IMR-90 (cell line): ENCODE data around the gene GYG2. TPM values are rescaled to one million over a fixed set of nuclear protein-coding genes. Genes with fewer than 3 reads are reported as not detected.

Experiments
- ATAC-seq: fragments of 200-7000 bp; cut with Tn5 transposase; 2 replicates; pipeline ENCODE4 v1.9.1; 2020; ENCODE audit warnings: low read depth, mild to moderate bottlenecking, moderate library complexity
- BruUV-seq: library from RNA; stranded (reverse); fragments of 400-500 nt; replicated peaks from 2 replicates; lab custom pipeline; 2021; lab: Mats Ljungman, UMichigan
- CTCF ChIA-PET: fragments of 300-600 bp; formaldehyde crosslinking; extraction: SDS; loops from one replicate; lab custom pipeline; 2021; ENCODE audit warnings: antibody characterized with exemption; lab: Yijun Ruan, JAX
- POLR2A ChIA-PET: fragments of 300-600 bp; sonication (Branson Sonifier 250); formaldehyde crosslinking; loops from one replicate; lab custom pipeline; 2022; ENCODE audit warnings: antibody characterized with exemption; ENCODE audit not compliant: unreplicated experiment; lab: Charles Lee
- DNase-seq: peaks from one replicate; pipeline ENCODE4 v3.0.0; 2013
- H2AFZ ChIP-seq: replicated peaks from 2 replicates; pipeline ENCODE3; 2013; ENCODE audit warnings: low read length, mild to moderate bottlenecking; ENCODE audit not compliant: poor library complexity
- H2AK5ac ChIP-seq: 2 replicates; pipeline ENCODE4 v1.6.1; 2013; ENCODE audit warnings: low read depth, low read length, inconsistent platforms
- H2AK9ac ChIP-seq: replicated peaks from 2 replicates; pipeline ENCODE3; 2013; ENCODE audit warnings: mild to moderate bottlenecking, low read depth, low read length, moderate library complexity; ENCODE audit not compliant: poor library complexity
- H2BK120ac ChIP-seq: 2 replicates; pipeline ENCODE4 v1.6.1; 2013; ENCODE audit warnings: low read depth, low read length, inconsistent platforms
- H2BK15ac ChIP-seq: 3 replicates; pipeline ENCODE4 v1.6.1; 2013; ENCODE audit warnings: low read depth, low read length, inconsistent platforms
- H2BK20ac ChIP-seq: 2 replicates; pipeline ENCODE4 v1.6.1; 2013; ENCODE audit warnings: low read depth, mild to moderate bottlenecking, inconsistent platforms, low read length, moderate library complexity
- H2BK5ac ChIP-seq: 2 replicates; pipeline ENCODE4 v1.6.1; 2013; ENCODE audit warnings: mild to moderate bottlenecking, low read depth, low read length, inconsistent platforms; ENCODE audit not compliant: poor library complexity, severe bottlenecking
- H3K14ac ChIP-seq: replicated peaks from 2 replicates; pipeline ENCODE4 v1.6.1; 2013; ENCODE audit warnings: low read depth, low read length, inconsistent platforms
- H3K18ac ChIP-seq: 2 replicates; pipeline ENCODE4 v1.6.1; 2013; ENCODE audit warnings: low read depth, low read length, control low read depth
- H3K23ac ChIP-seq: 2 replicates; pipeline ENCODE4 v1.6.1; 2013; ENCODE audit warnings: low read depth, low read length, inconsistent platforms
- H3K27ac ChIP-seq: 2 replicates; pipeline ENCODE4 v1.5.1; 2013; ENCODE audit warnings: mild to moderate bottlenecking, control low read depth, low read length; ENCODE audit not compliant: insufficient read depth
- H3K27me3 ChIP-seq: 2 replicates; pipeline ENCODE4 v1.6.1; 2013; ENCODE audit warnings: low read length; ENCODE audit not compliant: control insufficient read depth, insufficient read depth
- H3K36me3 ChIP-seq: 2 replicates; pipeline ENCODE4 v1.6.1; 2013; ENCODE audit warnings: low read length, mixed read lengths; ENCODE audit not compliant: control insufficient read depth, insufficient read depth
- H3K4ac ChIP-seq: 2 replicates; pipeline ENCODE4 v1.6.1; 2013; ENCODE audit warnings: low read depth, low read length, inconsistent platforms
- H3K4me1 ChIP-seq: 2 replicates; pipeline ENCODE4 v1.6.1; 2013; ENCODE audit warnings: low read length, mixed read lengths; ENCODE audit not compliant: control insufficient read depth, insufficient read depth
- H3K4me2 ChIP-seq: 2 replicates; pipeline ENCODE4 v1.6.1; 2013; ENCODE audit warnings: low read depth, mild to moderate bottlenecking, control low read depth, low read length, moderate library complexity
- H3K4me3 ChIP-seq: 2 replicates; pipeline ENCODE4 v1.5.1; 2013; ENCODE audit warnings: low read depth, mild to moderate bottlenecking, control low read depth, low read length, moderate library complexity; ENCODE audit not compliant: insufficient read depth
- H3K56ac ChIP-seq: 2 replicates; pipeline ENCODE4 v1.6.1; 2013; ENCODE audit warnings: low read length, inconsistent platforms; ENCODE audit not compliant: insufficient read depth; ENCODE audit errors: extremely low read depth
- H3K79me1 ChIP-seq, 2 experiments: 2 replicates each; pipeline ENCODE4 v1.6.1; 2013; ENCODE audit warnings: low read length in 2 of 2, inconsistent platforms in 1 of 2, low read depth in 1 of 2
- H3K9ac ChIP-seq: 2 replicates; pipeline ENCODE4 v1.6.1; 2013; ENCODE audit warnings: low read depth, low read length, control low read depth
- H3K9me1 ChIP-seq: 2 replicates; pipeline ENCODE4 v1.6.1; 2013; ENCODE audit warnings: low read length, inconsistent platforms; ENCODE audit not compliant: insufficient read depth
- H3K9me3 ChIP-seq: 2 replicates; pipeline ENCODE4 v1.6.1; 2013; ENCODE audit warnings: low read length; ENCODE audit not compliant: control insufficient read depth, insufficient read depth
- H4K20me1 ChIP-seq: 2 replicates; pipeline ENCODE4 v1.6.1; 2013; ENCODE audit warnings: low read length, inconsistent platforms; ENCODE audit not compliant: insufficient read depth
- H4K5ac ChIP-seq: 2 replicates; pipeline ENCODE4 v1.6.1; 2013; ENCODE audit warnings: mild to moderate bottlenecking, low read depth, low read length, control low read depth
- H4K8ac ChIP-seq, 2 experiments: 2 replicates each; pipeline ENCODE4 v1.6.1; 2013; ENCODE audit warnings: low read depth in 2 of 2, low read length in 2 of 2, control low read depth in 1 of 2, inconsistent platforms in 1 of 2
- H4K91ac ChIP-seq: 2 replicates; pipeline ENCODE4 v1.6.1; 2013; ENCODE audit warnings: low read depth, low read length, inconsistent platforms; ENCODE audit not compliant: insufficient read depth
- BHLHE40 ChIP-seq: fragments of 150-350 bp; IDR thresholded peaks from 2 replicates; pipeline ENCODE4 v1.6.1; 2016; ENCODE audit warnings: mild to moderate bottlenecking, low read depth, low read length
- CEBPB ChIP-seq: IDR thresholded peaks from 2 replicates; pipeline ENCODE4 v1.6.1; 2012; ENCODE audit warnings: low read depth, low read length, improper control_type of control experiment
- CHD1 ChIP-seq: IDR thresholded peaks from 2 replicates; pipeline ENCODE4 v1.6.1; 2012; ENCODE audit warnings: low read depth, low read length, improper control_type of control experiment
- FOS ChIP-seq: fragments of 150-350 bp; IDR thresholded peaks from 2 replicates; pipeline ENCODE4 v1.6.1; 2016; ENCODE audit warnings: low read depth, low read length
- MAFK ChIP-seq: IDR thresholded peaks from 2 replicates; pipeline ENCODE4 v1.6.1; 2012; ENCODE audit warnings: low read depth, low read length, improper control_type of control experiment
- MAZ ChIP-seq: IDR thresholded peaks from 2 replicates; pipeline ENCODE4 v1.6.1; 2012; ENCODE audit warnings: low read depth, mild to moderate bottlenecking, low read length, improper control_type of control experiment, moderate library complexity, borderline replicate concordance
- MXI1 ChIP-seq: IDR thresholded peaks from 2 replicates; pipeline ENCODE4 v1.6.1; 2012; ENCODE audit warnings: low read depth, mild to moderate bottlenecking, low read length, moderate library complexity, borderline replicate concordance
- NFE2L2 ChIP-seq: fragments of 150-350 bp; IDR thresholded peaks from 2 replicates; pipeline ENCODE4 v1.6.1; 2016; ENCODE audit warnings: low read depth, mild to moderate bottlenecking, low read length
- POLR2A ChIP-seq: IDR thresholded peaks from 2 replicates; pipeline ENCODE4 v1.6.1; 2012; ENCODE audit warnings: mild to moderate bottlenecking, low read depth, low read length
- RAD21 ChIP-seq: IDR thresholded peaks from 2 replicates; pipeline ENCODE4 v1.6.1; 2012; ENCODE audit warnings: low read length, improper control_type of control experiment
- RCOR1 ChIP-seq: IDR thresholded peaks from 2 replicates; pipeline ENCODE4 v1.6.1; 2012; ENCODE audit warnings: mild to moderate bottlenecking, low read length, improper control_type of control experiment; ENCODE audit not compliant: insufficient replicate concordance
- RFX5 ChIP-seq: IDR thresholded peaks from 2 replicates; pipeline ENCODE4 v1.8.0; 2012; ENCODE audit warnings: low read depth, mild to moderate bottlenecking, low read length, moderate library complexity
- SMC3 ChIP-seq: fragments of 150-350 bp; IDR thresholded peaks from 2 replicates; pipeline ENCODE4 v1.6.1; 2016; ENCODE audit warnings: low read depth, mild to moderate bottlenecking, antibody characterized with exemption, low read length, moderate library complexity
- WGBS, 2 experiments: methylation state at CpG; one replicate each; pipeline versions ENCODE4 v1.1.5 to v1.1.7; 2013; ENCODE audit warnings: missing lambda C conversion rate in 2 of 2; ENCODE audit not compliant: insufficient read length in 1 of 2; ENCODE audit errors: extremely low coverage in 2 of 2; 5-methylcytosine and 5-hydroxymethylcytosine counted together
- dilution Hi-C: fragments of 300-500 bp; cut with HindIII; formaldehyde crosslinking; loops from one replicate; pipeline ENCODE4 v1.14.3; 2018; ENCODE audit warnings: low sequenced_read_pairs; ENCODE audit not compliant: unreplicated experiment
- in situ Hi-C: fragments of 300-500 bp; cut with MboI; formaldehyde crosslinking; loops from 3 replicates; pipeline ENCODE4 v1.14.3; 2019; ENCODE audit warnings: low sequenced_read_pairs, inconsistent platforms, mixed read lengths
- intact Hi-C: fragments of 100-400 bp; cut with micrococcal nuclease; formaldehyde crosslinking; loops from 2 replicates; pipeline ENCODE4 v1.10.0; 2022
- polyA plus RNA-seq, 3 experiments: library from polyadenylated mRNA; depleted of rRNA; stranded (reverse); fragments of >200 nt; gene quantifications; 2 replicates each; pipeline ENCODE4 v1.2.3, GENCODE V29; 2012; ENCODE audit warnings: low replicate concordance in 1 of 3
- total RNA-seq: library from RNA; depleted of rRNA; stranded (reverse); fragments of >200 nt; gene quantifications from 2 replicates; pipeline ENCODE4 v1.2.3, GENCODE V29; 2012
- TF ChIP-seq, protein P1 (sequence below): fragments of 150-350 bp; IDR thresholded peaks from 2 replicates; pipeline ENCODE4 v1.6.1; 2016; ENCODE audit warnings: low read depth, mild to moderate bottlenecking, low read length, moderate library complexity, borderline replicate concordance
- TF ChIP-seq, protein P2 (sequence below): fragments of 150-350 bp; IDR thresholded peaks from 2 replicates; pipeline ENCODE4 v1.6.1; 2017; ENCODE audit warnings: mild to moderate bottlenecking, antibody characterized with exemption, low read length, low read depth
- TF ChIP-seq, protein P3 (sequence below): conservative IDR thresholded peaks from 2 replicates; pipeline ENCODE4 v1.5.1; 2012; ENCODE audit warnings: mild to moderate bottlenecking, low read depth, low read length, improper control_type of control experiment

The GYG2 gene
- total and polyA plus RNA-seq, 2 of the 4 experiments (the other 2 are of a cell fraction): 9.6 to 13.1 TPM

DNA sequence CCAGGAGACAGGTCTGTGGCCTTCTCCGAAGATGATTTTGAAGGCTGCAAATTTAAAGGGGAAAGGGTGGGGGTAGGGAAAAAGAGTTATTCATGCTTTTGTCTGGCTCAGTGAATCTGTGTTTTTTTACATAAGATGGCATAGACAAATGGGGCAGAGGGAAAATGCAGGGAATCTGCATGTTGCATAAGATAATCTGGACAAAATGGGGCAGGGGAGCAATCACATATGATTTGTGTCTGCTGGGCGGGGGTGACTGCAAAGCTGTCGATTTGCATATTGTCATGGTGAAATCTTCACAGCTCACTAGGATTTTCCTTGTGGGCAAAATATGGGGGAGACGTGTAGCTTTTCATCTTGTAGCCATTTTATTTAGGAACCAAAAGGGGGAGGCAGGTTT is 29.4 kb upstream of the GYG2 start:
- H3K18ac ChIP-seq: no peak overlapping the region
- no peak overlapping the region for H3K23ac ChIP-seq
- no peak overlapping the region for H3K14ac ChIP-seq
- no peak overlapping the region for H2BK5ac ChIP-seq
- no TSS peak for BruUV-seq
- no peak overlapping the region for H4K91ac ChIP-seq
- no peak overlapping the region for H2BK20ac ChIP-seq
- dilution Hi-C loops (no loop called here), in situ Hi-C loops (no loop called here), intact Hi-C loops (no loop called here)
- no peak overlapping the region for H3K4me3 ChIP-seq
- POLR2A ChIA-PET: no interaction called here
- no peak overlapping the region for H3K9ac ChIP-seq
- H4K8ac ChIP-seq: no peak overlapping the region
- H2BK120ac ChIP-seq: no peak overlapping the region
- H3K9me1 ChIP-seq: no peaks in the 10 kb centered on the region
- no peak overlapping the region for H4K5ac ChIP-seq
- H3K4me1 ChIP-seq: no peaks in the 10 kb centered on the region
- CTCF ChIA-PET: no interaction called here
- no peaks in the 10 kb centered on the region for H4K20me1 ChIP-seq
- no peaks in the 10 kb centered on the region for H3K9me3 ChIP-seq
- no peak overlapping the region for H2BK15ac ChIP-seq
- no peak overlapping the region for H3K27ac ChIP-seq
- no CpG with 5 or more reads among the region's 4 CpGs for WGBS, 2 experiments
- H3K79me1 ChIP-seq: no peaks in the 10 kb centered on the region
- no peak overlapping the region for H3K4me2 ChIP-seq
- no peak overlapping the region for H2AK9ac ChIP-seq
- H3K56ac ChIP-seq: no peak overlapping the region
- H3K27me3 ChIP-seq: no peaks in the 10 kb centered on the region
- no peak for TF ChIP-seq CHD1
- TF ChIP-seq, protein P1, sequence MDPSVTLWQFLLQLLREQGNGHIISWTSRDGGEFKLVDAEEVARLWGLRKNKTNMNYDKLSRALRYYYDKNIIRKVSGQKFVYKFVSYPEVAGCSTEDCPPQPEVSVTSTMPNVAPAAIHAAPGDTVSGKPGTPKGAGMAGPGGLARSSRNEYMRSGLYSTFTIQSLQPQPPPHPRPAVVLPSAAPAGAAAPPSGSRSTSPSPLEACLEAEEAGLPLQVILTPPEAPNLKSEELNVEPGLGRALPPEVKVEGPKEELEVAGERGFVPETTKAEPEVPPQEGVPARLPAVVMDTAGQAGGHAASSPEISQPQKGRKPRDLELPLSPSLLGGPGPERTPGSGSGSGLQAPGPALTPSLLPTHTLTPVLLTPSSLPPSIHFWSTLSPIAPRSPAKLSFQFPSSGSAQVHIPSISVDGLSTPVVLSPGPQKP: no peak
- TF ChIP-seq MAFK: no peak
- TF ChIP-seq POLR2A: no peak
- no peak for TF ChIP-seq BHLHE40
- TF ChIP-seq RAD21: no peak
- TF ChIP-seq FOS: no peak
- TF ChIP-seq MAZ: no peak
- TF ChIP-seq SMC3: no peak
- TF ChIP-seq NFE2L2: no peak
- TF ChIP-seq MXI1: no peak
- TF ChIP-seq, protein P2, sequence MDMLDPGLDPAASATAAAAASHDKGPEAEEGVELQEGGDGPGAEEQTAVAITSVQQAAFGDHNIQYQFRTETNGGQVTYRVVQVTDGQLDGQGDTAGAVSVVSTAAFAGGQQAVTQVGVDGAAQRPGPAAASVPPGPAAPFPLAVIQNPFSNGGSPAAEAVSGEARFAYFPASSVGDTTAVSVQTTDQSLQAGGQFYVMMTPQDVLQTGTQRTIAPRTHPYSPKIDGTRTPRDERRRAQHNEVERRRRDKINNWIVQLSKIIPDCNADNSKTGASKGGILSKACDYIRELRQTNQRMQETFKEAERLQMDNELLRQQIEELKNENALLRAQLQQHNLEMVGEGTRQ: no peak
- TF ChIP-seq CEBPB: no peak
- TF ChIP-seq, protein P3, sequence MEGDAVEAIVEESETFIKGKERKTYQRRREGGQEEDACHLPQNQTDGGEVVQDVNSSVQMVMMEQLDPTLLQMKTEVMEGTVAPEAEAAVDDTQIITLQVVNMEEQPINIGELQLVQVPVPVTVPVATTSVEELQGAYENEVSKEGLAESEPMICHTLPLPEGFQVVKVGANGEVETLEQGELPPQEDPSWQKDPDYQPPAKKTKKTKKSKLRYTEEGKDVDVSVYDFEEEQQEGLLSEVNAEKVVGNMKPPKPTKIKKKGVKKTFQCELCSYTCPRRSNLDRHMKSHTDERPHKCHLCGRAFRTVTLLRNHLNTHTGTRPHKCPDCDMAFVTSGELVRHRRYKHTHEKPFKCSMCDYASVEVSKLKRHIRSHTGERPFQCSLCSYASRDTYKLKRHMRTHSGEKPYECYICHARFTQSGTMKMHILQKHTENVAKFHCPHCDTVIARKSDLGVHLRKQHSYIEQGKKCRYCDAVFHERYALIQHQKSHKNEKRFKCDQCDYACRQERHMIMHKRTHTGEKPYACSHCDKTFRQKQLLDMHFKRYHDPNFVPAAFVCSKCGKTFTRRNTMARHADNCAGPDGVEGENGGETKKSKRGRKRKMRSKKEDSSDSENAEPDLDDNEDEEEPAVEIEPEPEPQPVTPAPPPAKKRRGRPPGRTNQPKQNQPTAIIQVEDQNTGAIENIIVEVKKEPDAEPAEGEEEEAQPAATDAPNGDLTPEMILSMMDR: no peak
- no peak for TF ChIP-seq RFX5
- no peak for TF ChIP-seq RCOR1
- H2AFZ ChIP-seq: no peak overlapping the region
- DNase-seq (no peak), ATAC-seq (no peak)
- H3K4ac ChIP-seq: no peak overlapping the region
- H3K36me3 ChIP-seq: no peaks in the 10 kb centered on the region
- H2AK5ac ChIP-seq: no peak overlapping the region
